ENCODE results near the gene PECR. TPM values are rescaled to one million over a fixed set of nuclear protein-coding genes. Genes with fewer than 3 reads are reported as not detected.

Gene PECR
- total and polyA plus RNA-seq, 2 donors (not counting 1 experiment from before 2014, with no cell fraction given), result 9.5 to 16.5 TPM

DNA sequence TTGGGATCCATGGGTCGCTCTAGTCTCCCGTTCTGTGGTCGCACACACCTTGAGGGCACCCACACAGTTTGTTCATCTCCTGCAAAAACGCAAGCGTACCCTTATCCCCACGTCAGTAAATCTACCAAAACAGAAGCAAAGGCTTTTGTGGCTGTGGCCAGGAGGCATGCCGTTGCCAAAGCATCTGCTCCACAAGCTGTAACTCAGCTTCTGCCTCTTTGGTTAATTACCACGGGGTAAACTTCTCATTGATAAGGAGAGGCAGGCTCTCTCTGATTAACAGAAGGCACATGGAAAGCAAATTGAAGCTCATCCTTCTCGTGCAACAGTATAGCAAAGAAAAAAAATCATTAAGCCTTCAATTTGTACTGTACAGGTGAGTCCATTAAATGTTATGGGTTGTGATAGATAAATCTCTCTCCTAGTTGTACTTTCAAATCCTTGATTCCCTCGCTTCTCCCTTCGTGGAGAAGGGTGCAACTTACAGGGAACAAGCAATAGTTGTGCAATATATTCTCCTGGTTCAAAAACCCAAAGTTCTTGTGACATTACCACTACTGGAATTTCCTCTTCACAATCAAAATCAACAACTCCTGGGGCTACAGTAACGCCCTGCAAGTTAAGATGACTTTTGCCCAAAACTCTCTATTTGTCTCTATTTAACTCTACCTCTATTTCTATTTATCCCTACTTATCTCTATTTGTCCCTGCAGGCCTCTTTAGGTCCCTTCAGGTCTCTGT is 10.3 kb downstream of the PECR start:
- Histone ChIP-seq H3K36me3 (replicated peaks in 1 of 2; ENCODE audit: control extremely low read depth in 1 of 2, control insufficient read depth in 1 of 2, extremely low read depth in 1 of 2, insufficient read depth in 2 of 2, low read length in 1 of 2) (peaks cover 0 to 6% of the 10 kb centered on the region in 2 experiments), H3K27ac (ENCODE audit: low read length in 2 of 2) (no peak overlapping the region), H3K27me3 (replicated peaks in 1 of 4; ENCODE audit: control extremely low read depth in 1 of 4, control insufficient read depth in 3 of 4, insufficient read depth in 4 of 4, low read length in 3 of 4) (no peaks in the 10 kb centered on the region), H3K9ac (ENCODE audit: low read length) (no peak overlapping the region), H4K20me1 (ENCODE audit: control insufficient read depth, insufficient read depth, low read length, poor library complexity, severe bottlenecking) (peaks cover 3% of the 10 kb centered on the region), H3K79me2 (ENCODE audit: control insufficient read depth, insufficient read depth, low read length) (peaks cover 10% of the 10 kb centered on the region), H3K9me3 (ENCODE audit: control extremely low read depth in 1 of 3, control insufficient read depth in 2 of 3, insufficient read depth in 1 of 3, low read length in 2 of 3) (peaks cover 0 to 4% (median 0%) of the 10 kb centered on the region in 3 donors), H3K4me2 (replicated peaks; ENCODE audit: low read depth, low read length, poor library complexity, severe bottlenecking) (no peak overlapping the region), H2AFZ (ENCODE audit: insufficient read depth, low read depth, low read length, poor library complexity, severe bottlenecking) (no peak overlapping the region), H3K4me3 (ENCODE audit: control extremely low read depth in 1 of 5, extremely low read depth in 1 of 5, insufficient read depth in 1 of 5, low read depth in 2 of 5, low read length in 4 of 5) (no peak overlapping the region), H3K4me1 (ENCODE audit: control insufficient read depth in 2 of 2, insufficient read depth in 2 of 2, low read length in 2 of 2) (no peaks in the 10 kb centered on the region)
- POLR2A ChIA-PET, result interaction anchor here (0.6 kb wide), 2 partner anchors 9 to 101 kb away, joined by 5 read pairs; no protein-coding TSS in a partner anchor
- 97% methylated on average over 8 of the region's 12 CpGs for WGBS (ENCODE audit: insufficient coverage)
- no peak for ATAC-seq (ENCODE audit: low read depth)
- DNase-seq, result no peak
- no peak overlapping the region for H3K4me3 Mint-ChIP-seq
- CTCF ChIA-PET, result no interaction called here
- H3K9me3 Mint-ChIP-seq (ENCODE audit: insufficient read depth), result no peaks in the 10 kb centered on the region
- intact Hi-C loops (cut with micrococcal nuclease), result no loop called here
- H3K27ac Mint-ChIP-seq, result no peak overlapping the region
- H3K4me1 Mint-ChIP-seq, result peaks cover 7% of the 10 kb centered on the region
- H3K27me3 Mint-ChIP-seq, result no peaks in the 10 kb centered on the region
- no peak for TF ChIP-seq EZH2 (IDR thresholded peaks at IDR 0.05; ENCODE audit: borderline replicate concordance, insufficient read depth, low read depth, low read length, poor library complexity, severe bottlenecking)
- TF ChIP-seq, protein P1, sequence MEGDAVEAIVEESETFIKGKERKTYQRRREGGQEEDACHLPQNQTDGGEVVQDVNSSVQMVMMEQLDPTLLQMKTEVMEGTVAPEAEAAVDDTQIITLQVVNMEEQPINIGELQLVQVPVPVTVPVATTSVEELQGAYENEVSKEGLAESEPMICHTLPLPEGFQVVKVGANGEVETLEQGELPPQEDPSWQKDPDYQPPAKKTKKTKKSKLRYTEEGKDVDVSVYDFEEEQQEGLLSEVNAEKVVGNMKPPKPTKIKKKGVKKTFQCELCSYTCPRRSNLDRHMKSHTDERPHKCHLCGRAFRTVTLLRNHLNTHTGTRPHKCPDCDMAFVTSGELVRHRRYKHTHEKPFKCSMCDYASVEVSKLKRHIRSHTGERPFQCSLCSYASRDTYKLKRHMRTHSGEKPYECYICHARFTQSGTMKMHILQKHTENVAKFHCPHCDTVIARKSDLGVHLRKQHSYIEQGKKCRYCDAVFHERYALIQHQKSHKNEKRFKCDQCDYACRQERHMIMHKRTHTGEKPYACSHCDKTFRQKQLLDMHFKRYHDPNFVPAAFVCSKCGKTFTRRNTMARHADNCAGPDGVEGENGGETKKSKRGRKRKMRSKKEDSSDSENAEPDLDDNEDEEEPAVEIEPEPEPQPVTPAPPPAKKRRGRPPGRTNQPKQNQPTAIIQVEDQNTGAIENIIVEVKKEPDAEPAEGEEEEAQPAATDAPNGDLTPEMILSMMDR (IDR thresholded peaks at IDR 0.05), result no peak

DNA sequence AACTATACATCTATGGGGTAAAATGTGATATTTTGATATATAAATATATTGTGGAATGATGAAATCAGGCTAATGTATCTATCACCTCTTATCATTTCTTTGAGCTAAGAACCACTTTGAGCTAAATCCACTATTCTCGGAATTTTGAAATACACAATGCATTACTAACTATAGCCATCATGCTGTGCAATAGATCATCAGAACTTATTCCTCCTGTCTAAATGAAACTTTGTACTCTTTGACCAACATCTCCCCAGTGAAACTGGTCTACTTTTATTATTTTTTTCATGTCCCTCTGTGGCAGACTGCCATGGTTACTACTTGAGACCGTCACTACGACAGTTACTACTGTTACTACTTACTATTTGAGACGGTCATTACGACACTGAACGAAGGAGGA is 11.4 kb downstream of the PECR start:
- Histone ChIP-seq H3K27ac (ENCODE audit: low read length in 2 of 2) (no peak overlapping the region), H3K36me3 (replicated peaks in 1 of 2; ENCODE audit: control extremely low read depth in 1 of 2, control insufficient read depth in 1 of 2, extremely low read depth in 1 of 2, insufficient read depth in 2 of 2, low read length in 1 of 2) (peaks cover 3 to 14% of the 10 kb centered on the region in 2 experiments), H3K9ac (ENCODE audit: low read length) (no peak overlapping the region), H3K9me3 (ENCODE audit: control extremely low read depth in 1 of 3, control insufficient read depth in 2 of 3, insufficient read depth in 1 of 3, low read length in 2 of 3) (peaks cover 0 to 4% (median 0%) of the 10 kb centered on the region in 3 donors), H3K27me3 (replicated peaks in 1 of 4; ENCODE audit: control extremely low read depth in 1 of 4, control insufficient read depth in 3 of 4, insufficient read depth in 4 of 4, low read length in 3 of 4) (no peaks in the 10 kb centered on the region), H4K20me1 (ENCODE audit: control insufficient read depth, insufficient read depth, low read length, poor library complexity, severe bottlenecking) (no peaks in the 10 kb centered on the region), H3K79me2 (ENCODE audit: control insufficient read depth, insufficient read depth, low read length) (peaks cover 3% of the 10 kb centered on the region), H3K4me1 (ENCODE audit: control insufficient read depth in 2 of 2, insufficient read depth in 2 of 2, low read length in 2 of 2) (no peaks in the 10 kb centered on the region), H3K4me2 (replicated peaks; ENCODE audit: low read depth, low read length, poor library complexity, severe bottlenecking) (no peak overlapping the region), H2AFZ (ENCODE audit: insufficient read depth, low read depth, low read length, poor library complexity, severe bottlenecking) (no peak overlapping the region), H3K4me3 (ENCODE audit: control extremely low read depth in 1 of 5, extremely low read depth in 1 of 5, insufficient read depth in 1 of 5, low read depth in 2 of 5, low read length in 4 of 5) (no peak overlapping the region)
- intact Hi-C loops (cut with micrococcal nuclease), result no loop called here
- POLR2A ChIA-PET, result interaction anchor here (0.6 kb wide), 1 partner anchor 8 kb away, joined by 5 read pairs; no protein-coding TSS in a partner anchor
- no peak for ATAC-seq (ENCODE audit: low read depth)
- H3K4me3 Mint-ChIP-seq, result no peak overlapping the region
- peaks cover 7% of the 10 kb centered on the region for H3K4me1 Mint-ChIP-seq
- TF ChIP-seq, protein P1 (IDR thresholded peaks at IDR 0.05), result no peak
- no peak for TF ChIP-seq EZH2 (IDR thresholded peaks at IDR 0.05; ENCODE audit: borderline replicate concordance, insufficient read depth, low read depth, low read length, poor library complexity, severe bottlenecking)
- 93% methylated on average over 4 of the region's 6 CpGs for WGBS (ENCODE audit: insufficient coverage)
- H3K27me3 Mint-ChIP-seq, result no peaks in the 10 kb centered on the region
- CTCF ChIA-PET, result no interaction called here
- H3K9me3 Mint-ChIP-seq (ENCODE audit: insufficient read depth), result no peaks in the 10 kb centered on the region
- H3K27ac Mint-ChIP-seq, result no peak overlapping the region
- DNase-seq, result no peak

Data from B cell (primary cell).